GM19395 (cell line): ENCODE measurements around the gene SLCO6A1.
"Not testable (repeated sequence)": the region's sequence is repeated elsewhere in the genome, so short reads cannot be mapped to it uniquely, and the experiment has no call there.

Experiments
- ATAC-seq: cut with Tn5 transposase; IDR thresholded peaks from one replicate; pipeline ENCODE4 v1.9.1; 2021; ENCODE audit warnings: mild to moderate bottlenecking, moderate library complexity; ENCODE audit not compliant: unreplicated experiment

Gene SLCO6A1, protein sequence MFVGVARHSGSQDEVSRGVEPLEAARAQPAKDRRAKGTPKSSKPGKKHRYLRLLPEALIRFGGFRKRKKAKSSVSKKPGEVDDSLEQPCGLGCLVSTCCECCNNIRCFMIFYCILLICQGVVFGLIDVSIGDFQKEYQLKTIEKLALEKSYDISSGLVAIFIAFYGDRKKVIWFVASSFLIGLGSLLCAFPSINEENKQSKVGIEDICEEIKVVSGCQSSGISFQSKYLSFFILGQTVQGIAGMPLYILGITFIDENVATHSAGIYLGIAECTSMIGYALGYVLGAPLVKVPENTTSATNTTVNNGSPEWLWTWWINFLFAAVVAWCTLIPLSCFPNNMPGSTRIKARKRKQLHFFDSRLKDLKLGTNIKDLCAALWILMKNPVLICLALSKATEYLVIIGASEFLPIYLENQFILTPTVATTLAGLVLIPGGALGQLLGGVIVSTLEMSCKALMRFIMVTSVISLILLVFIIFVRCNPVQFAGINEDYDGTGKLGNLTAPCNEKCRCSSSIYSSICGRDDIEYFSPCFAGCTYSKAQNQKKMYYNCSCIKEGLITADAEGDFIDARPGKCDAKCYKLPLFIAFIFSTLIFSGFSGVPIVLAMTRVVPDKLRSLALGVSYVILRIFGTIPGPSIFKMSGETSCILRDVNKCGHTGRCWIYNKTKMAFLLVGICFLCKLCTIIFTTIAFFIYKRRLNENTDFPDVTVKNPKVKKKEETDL

GRCh38 chr5:102498271-102499034 lies at the start of gene SLCO6A1:
Gene SLCO6A1 (minus strand): TSS chr5:102499001. CDS start chr5:102498844, 157 bp downstream.
- no peak for ATAC-seq

DNA sequence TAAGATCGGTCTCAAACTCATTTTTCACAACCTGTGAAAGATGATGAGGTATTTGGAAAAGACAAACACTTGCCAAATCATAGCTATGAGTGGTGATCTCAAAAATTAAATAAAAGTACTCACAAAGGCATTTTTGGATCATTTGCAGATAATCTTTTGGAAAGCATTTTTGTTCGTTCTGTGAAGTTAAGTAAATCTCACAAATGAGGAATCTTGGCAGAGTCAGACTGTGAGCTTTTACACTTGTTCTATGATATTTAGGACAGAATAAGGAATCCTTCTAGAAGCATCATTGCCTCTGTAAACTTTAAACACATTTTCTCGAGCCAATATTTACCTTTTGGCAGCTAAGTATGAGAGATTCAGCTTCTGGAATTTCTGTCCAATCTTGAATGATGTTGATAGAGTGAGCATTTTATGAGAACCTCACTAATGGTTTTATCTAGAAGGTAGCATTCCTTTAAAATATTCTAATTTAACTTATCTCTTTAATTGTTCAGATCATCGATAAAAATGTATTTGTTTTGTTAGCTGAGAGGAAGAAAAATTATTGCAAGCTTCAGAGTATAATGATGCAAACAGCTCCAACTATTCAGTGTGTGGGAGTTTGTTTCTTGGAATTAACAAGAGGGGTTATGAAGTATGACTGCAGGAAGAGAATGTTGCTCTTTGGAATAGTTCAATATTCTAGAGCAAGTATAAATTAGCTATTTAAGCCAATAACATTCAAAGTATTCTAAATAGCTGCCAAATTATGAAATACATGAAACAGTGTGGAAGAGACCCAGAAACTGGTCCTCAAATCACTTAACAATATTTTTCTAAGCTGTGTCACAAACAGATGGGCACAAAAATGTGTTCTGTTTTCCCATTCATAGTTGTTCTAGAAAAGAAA lies 48.6 kb upstream of the SLCO6A1 start:
- ATAC-seq: no peak

GRCh38 chr5:102545175-102545574 lies 46.4 kb upstream of the SLCO6A1 start:
- ATAC-seq: peak; percentile 81

GRCh38 chr5:102542057-102542456 lies 43.3 kb upstream of the SLCO6A1 start:
- no peak for ATAC-seq

DNA sequence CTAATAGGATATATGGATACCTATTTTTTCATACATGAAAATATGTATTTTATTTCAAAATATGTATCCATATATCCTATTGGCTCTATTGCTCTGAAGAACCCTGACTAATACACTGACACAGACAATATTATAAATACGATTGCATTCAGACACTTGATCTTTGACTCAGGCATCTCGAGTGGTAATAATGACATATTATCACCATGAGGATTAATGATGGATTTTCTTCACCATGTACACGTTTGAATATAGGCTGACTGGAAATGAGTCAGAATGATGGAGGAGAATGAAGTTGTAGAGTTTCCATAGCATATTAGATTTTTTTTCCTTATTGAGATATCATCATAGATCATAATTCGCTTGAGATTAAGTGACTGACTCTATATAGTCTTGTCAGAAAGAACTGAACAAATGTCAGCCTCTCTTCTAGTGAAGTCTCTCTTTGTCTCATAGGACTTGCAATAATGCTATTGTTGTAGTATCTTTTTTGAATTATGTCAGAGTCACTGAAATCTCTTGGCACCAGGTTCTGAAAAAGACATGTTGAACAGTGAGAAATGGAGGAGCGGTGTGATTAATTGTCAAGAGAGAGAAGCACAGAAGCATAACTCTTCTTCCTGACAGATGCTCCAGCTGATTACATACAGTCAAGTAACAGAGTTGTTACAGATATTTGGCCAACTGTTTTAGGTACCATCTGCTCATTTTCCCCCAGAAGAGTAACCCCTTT lies 41.4 kb upstream of the SLCO6A1 start:
- no peak for ATAC-seq

GRCh38 chr5:102539562-102539961 lies 40.8 kb upstream of the SLCO6A1 start:
- no peak for ATAC-seq

- no peak for ATAC-seq
Measured at GRCh38 chr5:102537011-102537410, 38.2 kb upstream of the SLCO6A1 start.

GRCh38 chr5:102536323-102536928 lies 37.6 kb upstream of the SLCO6A1 start:
- no peak for ATAC-seq

- no peak for ATAC-seq
Measured at GRCh38 chr5:102532123-102532522, 33.3 kb upstream of the SLCO6A1 start.

DNA sequence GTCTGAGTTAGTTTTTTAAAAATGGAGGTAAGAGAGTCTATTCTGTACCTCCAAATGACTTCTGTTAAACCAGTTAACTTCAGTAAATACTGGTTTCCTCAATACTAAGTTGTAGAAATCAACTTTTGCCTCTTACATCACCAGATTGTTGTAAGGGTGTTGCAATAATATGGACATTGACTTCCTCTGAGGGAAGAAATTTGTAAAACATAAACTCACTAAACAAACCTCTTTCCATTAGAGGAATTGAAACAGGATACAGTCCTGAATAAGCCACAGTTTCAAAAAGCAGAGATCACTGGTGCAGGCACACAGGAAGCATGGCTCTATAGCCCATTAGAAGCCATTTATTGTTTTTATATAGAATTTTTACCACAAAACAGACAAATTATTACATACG lies 32.7 kb upstream of the SLCO6A1 start:
- ATAC-seq: peak; percentile 87

- ATAC-seq: no peak
Measured at GRCh38 chr5:102529447-102529846, 30.6 kb upstream of the SLCO6A1 start.

- no peak for ATAC-seq
Measured at GRCh38 chr5:102529031-102529430, 30.2 kb upstream of the SLCO6A1 start.

DNA sequence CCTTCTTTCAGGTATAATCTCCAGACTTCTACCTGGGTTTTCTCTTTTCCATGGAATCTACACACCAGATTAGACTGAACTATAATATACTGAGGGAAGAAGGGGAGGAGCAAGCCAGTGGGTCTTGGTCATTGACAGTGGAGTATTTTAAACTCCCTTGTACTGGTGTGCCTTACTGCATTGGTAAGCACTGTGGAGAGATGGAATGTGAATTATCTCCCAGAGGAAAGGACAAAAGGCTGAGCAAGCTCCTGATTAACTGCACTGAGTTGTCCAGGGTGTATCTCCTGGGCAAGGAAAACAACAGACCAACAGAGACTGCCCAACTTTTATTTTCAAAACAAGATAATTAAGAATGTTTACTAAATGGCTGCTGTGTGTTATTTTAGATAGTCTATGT lies 29.8 kb upstream of the SLCO6A1 start:
- no peak for ATAC-seq

- no peak for ATAC-seq
Measured at GRCh38 chr5:102527547-102527946, 28.7 kb upstream of the SLCO6A1 start.

- peak; percentile 99 for ATAC-seq
Measured at GRCh38 chr5:102523541-102524175, 24.9 kb upstream of the SLCO6A1 start.

DNA sequence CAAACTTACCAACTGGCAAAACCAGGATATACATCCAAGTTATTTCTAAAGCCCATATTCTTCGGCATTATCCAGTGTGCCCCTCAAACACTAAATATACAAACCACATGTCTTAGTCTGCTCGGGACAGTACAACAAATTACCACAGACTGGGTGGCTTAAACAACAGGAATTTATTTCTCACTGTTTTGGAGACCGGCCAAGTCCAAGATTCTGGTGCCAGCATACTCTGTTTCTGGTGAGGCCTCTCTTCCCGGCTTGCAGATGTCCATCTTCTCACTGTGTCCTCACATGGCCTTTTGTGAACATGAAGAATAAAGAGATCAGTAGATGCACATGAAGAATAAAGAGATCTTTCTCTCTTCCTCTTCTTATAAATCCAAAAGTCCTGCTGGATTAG lies 12.9 kb upstream of the SLCO6A1 start:
- no peak for ATAC-seq

DNA sequence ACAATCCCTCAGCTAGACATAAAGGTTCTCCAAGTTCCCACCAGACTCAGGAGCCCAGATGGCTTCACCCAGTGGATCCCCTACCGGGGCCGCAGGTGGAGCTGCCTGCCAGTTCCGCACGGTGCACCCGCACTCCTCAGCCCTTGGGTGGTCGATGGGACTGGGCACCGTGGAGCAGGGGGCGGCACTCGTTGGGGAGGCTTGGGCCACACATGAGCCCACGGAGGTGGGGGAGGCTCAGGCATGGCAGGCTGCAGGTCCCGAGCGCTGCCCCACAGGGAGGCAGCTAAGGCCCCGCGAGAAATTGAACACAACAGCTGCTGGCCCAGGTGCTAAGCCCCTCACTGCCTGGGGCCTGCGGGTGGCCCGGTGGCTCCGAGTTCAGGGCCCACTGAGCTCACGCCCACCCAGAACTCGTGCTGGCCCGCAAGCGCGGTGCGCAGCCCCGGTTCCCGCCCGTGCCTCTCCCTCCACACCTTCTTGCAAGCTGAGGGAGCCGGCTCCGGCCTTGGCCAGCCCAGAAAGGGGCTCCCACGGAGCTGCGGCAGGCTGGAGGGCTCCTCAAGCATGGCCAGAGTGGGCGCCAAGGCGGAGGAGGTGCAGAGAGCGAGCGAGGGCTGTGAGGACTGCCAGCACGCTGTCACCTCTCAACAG lies 7.4 kb downstream of the SLCO6A1 start:
- ATAC-seq: not testable (repeated sequence)

DNA sequence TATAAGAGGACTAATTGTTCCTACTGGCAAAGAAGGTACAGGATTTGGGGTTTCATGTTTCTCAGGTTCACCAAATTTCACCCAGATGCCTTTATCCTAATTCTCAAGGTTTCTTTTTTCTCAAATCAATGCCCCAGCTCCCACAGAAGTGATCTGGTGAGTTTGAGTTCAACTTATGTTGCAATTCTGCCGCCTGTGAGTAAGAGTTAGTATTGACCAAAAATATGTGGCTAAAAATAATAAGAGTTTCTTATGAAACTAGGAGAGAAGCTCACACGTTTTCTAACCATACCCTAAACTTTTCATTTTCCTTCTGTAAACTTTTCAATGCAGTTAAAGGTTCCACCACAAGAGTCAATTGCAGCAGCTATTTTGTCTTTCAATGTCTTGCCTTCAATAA lies 15.1 kb downstream of the SLCO6A1 start:
- ATAC-seq: no peak
